GM06990 (cell line): ENCODE measurements around the gene LYSMD2.

ENCODE experiments used
- DNase-seq: peaks from one replicate; pipeline ENCODE4 v3.0.0-alpha.2; 2011; ENCODE audit not compliant: insufficient read length; ENCODE audit errors: extremely low read depth
- H3K27me3 ChIP-seq: replicated peaks from 2 replicates; pipeline ENCODE4 v1.6.0; 2011; ENCODE audit warnings: low read length; ENCODE audit not compliant: control insufficient read depth, insufficient read depth
- H3K36me3 ChIP-seq: 2 replicates; pipeline ENCODE4 v1.5.1; 2011; ENCODE audit warnings: low read length; ENCODE audit not compliant: control insufficient read depth, insufficient read depth
- H3K4me3 ChIP-seq: replicated peaks from 2 replicates; pipeline ENCODE4 v1.5.1; 2011; ENCODE audit warnings: low read depth, mild to moderate bottlenecking, control low read depth, low read length
- CTCF ChIP-seq: IDR thresholded peaks from 2 replicates; pipeline ENCODE4 v1.5.1; 2011; ENCODE audit warnings: low read length, control low read depth, mild to moderate bottlenecking, inconsistent platforms; ENCODE audit not compliant: insufficient read depth, poor library complexity, severe bottlenecking

Gene LYSMD2

GRCh38 chr15:51675234-51675633 is 62.2 kb downstream of the LYSMD2 start:
- Histone ChIP-seq H3K4me3 (no peak overlapping the region), H3K27me3 (no peaks in the 10 kb centered on the region), H3K36me3 (no peaks in the 10 kb centered on the region)
- no peak for TF ChIP-seq CTCF
- no peak for DNase-seq
